RWPE2 (cell line): ENCODE results near the gene OR4D5.

ENCODE experiments used
- ATAC-seq: fragments of 200-7000 bp; cut with Tn5 transposase; 3 replicates; pipeline ENCODE4 v1.9.1; 2021; ENCODE audit warnings: low read depth
- DNase-seq: peaks from one replicate; pipeline ENCODE4 v3.0.0-alpha.2; 2020; ENCODE audit warnings: low spot score
- H3K27ac ChIP-seq: fragments of 450-650 bp; 2 replicates; pipeline ENCODE4 v1.5.1; 2017; ENCODE audit warnings: mild to moderate bottlenecking; ENCODE audit not compliant: poor library complexity, severe bottlenecking
- H3K27me3 ChIP-seq: fragments of 250-450 bp; sonication (Bioruptor Pico); 2 replicates; pipeline ENCODE4 v1.5.1; 2021; ENCODE audit warnings: mild to moderate bottlenecking, moderate library complexity; ENCODE audit not compliant: insufficient read depth, poor library complexity, severe bottlenecking
- H3K36me3 ChIP-seq: fragments of 250-450 bp; sonication (Bioruptor Pico); 2 replicates; pipeline ENCODE4 v1.5.1; 2020; ENCODE audit warnings: low read depth, mild to moderate bottlenecking, moderate library complexity
- H3K4me1 ChIP-seq: fragments of 250-450 bp; sonication (Bioruptor Pico); 2 replicates; pipeline ENCODE4 v1.5.1; 2021; ENCODE audit warnings: mild to moderate bottlenecking, moderate library complexity; ENCODE audit not compliant: insufficient read depth, poor library complexity, severe bottlenecking
- H3K4me3 ChIP-seq: fragments of 250-450 bp; sonication (Bioruptor Pico); 2 replicates; pipeline ENCODE4 v1.5.1; 2021; ENCODE audit warnings: mild to moderate bottlenecking, moderate library complexity; ENCODE audit not compliant: severe bottlenecking
- H3K9me3 ChIP-seq: fragments of 250-450 bp; sonication (Bioruptor Pico); 2 replicates; pipeline ENCODE4 v1.5.1; 2021; ENCODE audit warnings: mild to moderate bottlenecking, moderate library complexity; ENCODE audit not compliant: severe bottlenecking
- CTCF ChIP-seq: fragments of 450-650 bp; IDR thresholded peaks from one replicate; pipeline ENCODE4 v1.5.1; 2017; ENCODE audit warnings: mild to moderate bottlenecking, moderate library complexity; ENCODE audit not compliant: poor library complexity, severe bottlenecking

Gene OR4D5

GRCh38 chr11:123939317-123939716 is at the start of gene OR4D5:
Gene OR4D5 (plus strand): TSS chr11:123939617. CDS start chr11:123939617, 0 bp downstream.
- Histone ChIP-seq H3K9me3 (no peaks in the 10 kb centered on the region), H3K27me3 (no peaks in the 10 kb centered on the region), H3K4me3 (no peak within 1 kb of the TSS), H3K36me3 (no peaks in the 10 kb centered on the region), H3K4me1 (no peaks in the 10 kb centered on the region), H3K27ac (no peak within 1 kb of the TSS)
- TF ChIP-seq CTCF: no peak
- ATAC-seq: no peak
- DNase-seq: no peak

DNA sequence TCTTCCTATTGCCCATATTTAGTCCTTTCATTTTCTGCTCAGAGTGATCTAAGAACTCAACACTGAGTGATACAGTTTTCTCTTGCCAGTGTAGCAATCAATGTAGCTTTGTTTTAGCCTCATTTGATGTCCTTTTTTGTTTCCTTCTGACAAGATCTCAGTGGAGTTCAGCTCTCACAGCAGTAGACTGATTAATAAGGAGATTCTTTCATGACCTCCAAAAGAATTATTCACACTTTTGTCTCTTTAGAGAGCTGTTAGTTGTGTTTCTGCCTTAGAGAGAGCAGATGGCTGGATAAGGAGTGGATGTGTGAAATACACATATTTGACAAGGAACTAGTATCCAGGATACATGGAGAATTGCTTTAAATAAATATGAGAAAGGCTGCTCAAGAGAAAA is 47.4 kb upstream of the OR4D5 start:
- DNase-seq (no peak), ATAC-seq (no peak)
- H3K27me3 ChIP-seq: no peaks in the 10 kb centered on the region
- H3K4me1 ChIP-seq: no peaks in the 10 kb centered on the region
- H3K36me3 ChIP-seq: no peaks in the 10 kb centered on the region
- H3K9me3 ChIP-seq: no peaks in the 10 kb centered on the region
- no peak overlapping the region for H3K27ac ChIP-seq
- TF ChIP-seq CTCF: no peak
- no peak overlapping the region for H3K4me3 ChIP-seq

- no peak for TF ChIP-seq CTCF
- no peaks in the 10 kb centered on the region for H3K9me3 ChIP-seq
- H3K36me3 ChIP-seq: no peaks in the 10 kb centered on the region
- no peak for ATAC-seq
- no peaks in the 10 kb centered on the region for H3K4me1 ChIP-seq
- H3K27me3 ChIP-seq: no peaks in the 10 kb centered on the region
- no peak for DNase-seq
- H3K4me3 ChIP-seq: no peak overlapping the region
- no peak overlapping the region for H3K27ac ChIP-seq
Measured at GRCh38 chr11:123899792-123900191, 39.6 kb upstream of the OR4D5 start.

DNA sequence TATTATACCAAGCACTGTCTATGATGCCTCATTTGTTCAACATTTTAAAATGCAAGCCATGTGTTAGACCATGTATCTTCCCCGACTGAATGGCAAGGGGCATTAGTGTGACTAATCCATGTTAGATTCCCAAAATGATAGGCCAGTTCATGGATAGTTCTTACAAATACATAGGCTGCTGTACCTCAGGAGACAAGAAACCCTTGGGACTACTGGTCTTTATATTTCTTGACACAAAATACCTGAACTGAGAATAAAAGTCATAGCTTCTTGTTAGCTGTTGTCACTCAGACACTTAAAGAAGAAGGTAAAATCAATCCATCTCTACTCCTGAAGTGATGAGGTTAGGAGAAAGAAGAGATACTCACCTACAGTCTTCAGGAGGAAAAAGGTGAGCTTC is 37.5 kb upstream of the OR4D5 start, which contains the start of gene OR8D4:
OR8D4 (plus strand) TSS at position 301 of the 400 bp plus-strand sequence. CDS start 4,265 bp downstream, outside the sequence.
- TF ChIP-seq CTCF: no peak
- H3K4me1 ChIP-seq: no peaks in the 10 kb centered on the region
- no peaks in the 10 kb centered on the region for H3K36me3 ChIP-seq
- DNase-seq: no peak
- no peaks in the 10 kb centered on the region for H3K9me3 ChIP-seq
- no peak within 1 kb of the TSS for H3K4me3 ChIP-seq
- H3K27me3 ChIP-seq: no peaks in the 10 kb centered on the region
- no peak for ATAC-seq
- H3K27ac ChIP-seq: no peak within 1 kb of the TSS

GRCh38 chr11:123903932-123904331 is 35.5 kb upstream of the OR4D5 start:
- Histone ChIP-seq H3K9me3 (no peaks in the 10 kb centered on the region), H3K36me3 (no peaks in the 10 kb centered on the region), H3K27me3 (no peaks in the 10 kb centered on the region), H3K4me3 (no peak overlapping the region), H3K27ac (no peak overlapping the region), H3K4me1 (no peaks in the 10 kb centered on the region)
- TF ChIP-seq CTCF: no peak
- no peak for DNase-seq
- ATAC-seq: no peak
